Measurements from ENCODE around the gene CWC27.
A peak's percentile ranks its signal among the peaks of the same experiment; 100 is the strongest.
"Not testable (repeated sequence)": the region's sequence is repeated elsewhere in the genome, so short reads cannot be mapped to it uniquely, and the experiment has no call there.

CWC27 gene

DNA sequence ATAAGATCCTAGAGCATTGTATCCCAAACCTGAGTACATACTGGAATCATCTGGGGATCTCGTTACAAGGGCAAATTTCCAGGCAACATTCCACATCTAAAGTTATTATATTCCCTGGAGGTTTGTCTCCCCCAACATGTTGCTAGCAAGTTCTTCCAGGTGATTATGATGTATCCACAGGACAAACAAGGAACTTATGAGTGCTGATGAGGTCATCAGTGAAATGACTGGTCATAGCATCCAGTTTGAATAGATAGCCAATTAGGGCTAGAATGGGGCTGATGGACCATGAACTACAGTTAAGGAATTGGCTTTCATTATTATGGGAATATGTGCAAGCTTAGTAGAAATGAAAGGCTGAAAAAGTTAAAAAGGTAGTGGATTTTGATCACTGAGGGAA is 115.2 kb downstream of the CWC27 start:
- no peak for DNase-seq (ENCODE audit: low read depth)
- H3K4me3 ChIP-seq (ENCODE audit: low read depth, low read length): no peak overlapping the region
- TF ChIP-seq CTCF (conservative IDR thresholded peaks at IDR 0.05; ENCODE audit: low read depth, low read length): no peak

- DNase-seq (ENCODE audit: low read depth): no peak
Observed at GRCh38 chr5:64884541-64884940, 115.8 kb downstream of the CWC27 start.

DNA sequence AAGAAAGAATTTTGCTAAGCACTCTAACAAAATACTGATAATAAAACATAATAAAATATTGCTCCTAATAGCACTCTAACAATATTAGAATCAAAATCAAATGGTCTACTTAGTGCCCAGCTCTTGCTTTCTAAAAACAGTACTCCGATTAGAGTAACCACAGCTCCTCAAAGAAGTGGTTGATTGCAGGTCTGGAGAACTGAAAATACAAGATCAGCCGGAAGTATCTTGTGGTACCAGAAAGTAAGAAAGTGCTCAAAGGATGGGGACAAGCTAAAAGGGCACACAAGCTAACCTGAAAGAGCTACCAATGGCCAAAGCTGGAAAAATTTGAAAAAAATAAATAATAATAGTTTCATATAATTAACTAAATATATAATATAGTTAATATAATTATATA is 119.2 kb downstream of the CWC27 start:
- no peak for TF ChIP-seq CTCF (conservative IDR thresholded peaks at IDR 0.05; ENCODE audit: low read depth, low read length)
- H3K4me3 ChIP-seq (ENCODE audit: low read depth, low read length): no peak overlapping the region
- DNase-seq (ENCODE audit: low read depth): no peak

More at GRCh38 chr5:64884541-64884940, 115.8 kb downstream of the CWC27 start:
- H3K4me3 ChIP-seq (ENCODE audit: low read depth, low read length): no peak overlapping the region
- no peak for TF ChIP-seq CTCF (conservative IDR thresholded peaks at IDR 0.05; ENCODE audit: low read depth, low read length)

DNA sequence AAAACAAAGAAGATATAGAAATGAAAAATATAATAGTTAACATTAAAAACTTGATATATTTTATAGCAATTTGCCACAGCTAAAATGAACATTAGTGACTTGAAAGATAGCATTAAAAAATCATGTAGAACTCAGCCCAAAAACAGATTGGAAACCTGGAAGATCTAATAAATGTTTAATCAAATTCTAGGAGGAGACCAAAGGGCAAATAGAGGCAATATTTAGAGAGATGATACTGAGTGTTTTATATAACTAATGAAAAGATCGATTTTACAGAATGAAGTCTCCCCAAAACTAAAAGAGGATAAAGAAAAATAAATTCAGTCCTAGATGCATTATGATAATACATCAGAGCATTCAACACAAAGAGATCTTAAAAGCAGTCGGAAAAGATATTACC is 127.0 kb downstream of the CWC27 start:
- no peak for DNase-seq (ENCODE audit: low read depth)
- no peak overlapping the region for H3K4me3 ChIP-seq (ENCODE audit: low read depth, low read length)
- no peak for TF ChIP-seq CTCF (conservative IDR thresholded peaks at IDR 0.05; ENCODE audit: low read depth, low read length)

- TF ChIP-seq CTCF (conservative IDR thresholded peaks at IDR 0.05; ENCODE audit: low read depth, low read length): no peak
- H3K4me3 ChIP-seq (ENCODE audit: low read depth, low read length): no peak overlapping the region
- DNase-seq (ENCODE audit: low read depth): no peak
Observed at GRCh38 chr5:64899838-64900237, 131.1 kb downstream of the CWC27 start.

DNA sequence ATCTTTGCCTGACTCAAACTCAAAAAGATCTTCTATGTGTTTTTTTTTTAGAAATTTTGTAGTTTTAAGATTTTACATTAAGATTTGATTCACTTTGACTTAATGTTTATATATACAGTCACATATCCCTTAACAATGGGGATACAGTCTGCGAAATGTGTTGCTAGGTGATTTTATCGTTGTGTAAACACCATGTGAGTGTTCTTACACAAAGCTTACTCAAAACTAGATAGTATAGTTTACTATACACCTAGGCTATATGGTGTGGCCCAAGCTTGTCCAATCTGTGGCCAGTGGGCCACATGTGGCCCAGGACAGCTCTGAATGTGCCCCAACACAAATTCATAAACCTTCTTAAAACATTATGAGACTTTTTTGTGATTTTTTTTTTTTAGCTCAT is 131.9 kb downstream of the CWC27 start:
- no peak for TF ChIP-seq CTCF (conservative IDR thresholded peaks at IDR 0.05; ENCODE audit: low read depth, low read length)
- H3K4me3 ChIP-seq (ENCODE audit: low read depth, low read length): no peak overlapping the region
- DNase-seq (ENCODE audit: low read depth): no peak

GRCh38 chr5:64907399-64907798 is 138.7 kb downstream of the CWC27 start:
- DNase-seq (ENCODE audit: low read depth); H3K4me3 ChIP-seq (ENCODE audit: low read depth, low read length): not testable (repeated sequence)

DNA sequence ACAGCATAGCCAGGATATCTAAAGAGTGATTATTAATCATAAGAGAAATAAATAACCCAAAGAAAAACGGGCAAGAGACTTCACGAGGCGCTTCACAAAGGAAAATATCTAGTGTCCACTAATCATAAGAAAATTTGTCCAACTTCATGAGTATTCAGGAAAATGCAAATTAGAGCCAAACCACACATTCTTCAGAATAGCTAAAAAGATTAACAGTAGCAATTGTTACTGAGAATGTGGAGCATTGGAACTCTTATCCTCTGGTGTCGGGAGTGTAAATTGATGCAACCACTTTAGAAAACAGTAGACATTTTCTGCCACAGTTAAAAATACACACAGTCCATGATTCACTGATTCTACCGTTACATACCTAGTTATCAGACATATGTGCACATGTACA is 145.7 kb downstream of the CWC27 start:
- no peak for TF ChIP-seq CTCF (conservative IDR thresholded peaks at IDR 0.05; ENCODE audit: low read depth, low read length)
- H3K4me3 ChIP-seq (ENCODE audit: low read depth, low read length): peak overlapping the region; percentile 27
- DNase-seq (ENCODE audit: low read depth): peak; percentile 40
